Astrocyte (in vitro differentiated cells and primary cell): ENCODE results near the gene GPR173. TPM values are rescaled to one million over a fixed set of nuclear protein-coding genes. Genes with fewer than 3 reads are reported as not detected.

Source experiments
- DNase-seq: peaks from one replicate; pipeline ENCODE4 v3.0.0-alpha.2; 2010; ENCODE audit warnings: low read depth
- FAIRE-seq: peaks from 2 replicates; lab custom pipeline; 2011; peaks lifted over from hg19 to GRCh38; lab: Jason Lieb, UNC
- H2AFZ ChIP-seq: 2 replicates; pipeline ENCODE4 v1.6.0; 2012; ENCODE audit warnings: low read depth, low read length, inconsistent platforms
- H3K27ac ChIP-seq: 2 replicates; pipeline ENCODE4 v1.5.1; 2011; ENCODE audit warnings: low read depth, low read length, inconsistent platforms
- H3K27me3 ChIP-seq: 2 replicates; pipeline ENCODE4 v1.6.0; 2011; ENCODE audit warnings: low read length, inconsistent platforms; ENCODE audit not compliant: insufficient read depth
- H3K36me3 ChIP-seq: 2 replicates; pipeline ENCODE4 v1.5.1; 2011; ENCODE audit warnings: low read length, inconsistent platforms; ENCODE audit not compliant: insufficient read depth
- H3K4me1 ChIP-seq: 2 replicates; pipeline ENCODE4 v1.5.1; 2011; ENCODE audit warnings: low read length, inconsistent platforms; ENCODE audit not compliant: insufficient read depth
- H3K4me2 ChIP-seq: 2 replicates; pipeline ENCODE4 v1.6.0; 2012; ENCODE audit warnings: low read length, inconsistent platforms
- H3K4me3 ChIP-seq: 2 replicates; pipeline ENCODE4 v1.5.1; 2011; ENCODE audit warnings: low read depth, mild to moderate bottlenecking, low read length, inconsistent platforms; ENCODE audit not compliant: insufficient read depth
- H3K79me2 ChIP-seq: 2 replicates; pipeline ENCODE4 v1.6.0; 2012; ENCODE audit warnings: mild to moderate bottlenecking, low read length, inconsistent platforms; ENCODE audit not compliant: insufficient read depth
- H3K9ac ChIP-seq: 2 replicates; pipeline ENCODE4 v1.6.0; 2012; ENCODE audit warnings: mild to moderate bottlenecking, low read length, inconsistent platforms
- H3K9me3 ChIP-seq: 2 replicates; pipeline ENCODE4 v1.5.1; 2012; ENCODE audit warnings: low read depth, mild to moderate bottlenecking, low read length, inconsistent platforms; ENCODE audit not compliant: insufficient read depth
- H4K20me1 ChIP-seq: 2 replicates; pipeline ENCODE4 v1.6.0; 2012; ENCODE audit warnings: low read length, inconsistent platforms; ENCODE audit not compliant: insufficient read depth
- H3K27ac Mint-ChIP-seq: one replicate; pipeline ENCODE4 v1.8.0; 2021; ENCODE audit warnings: mild to moderate bottlenecking, mixed read lengths; ENCODE audit not compliant: unreplicated experiment
- H3K27me3 Mint-ChIP-seq: one replicate; pipeline ENCODE4 v1.8.0; 2021; ENCODE audit warnings: low read depth, mixed read lengths; ENCODE audit not compliant: unreplicated experiment
- H3K36me3 Mint-ChIP-seq: one replicate; pipeline ENCODE4 v1.8.0; 2021; ENCODE audit warnings: low read depth, mixed read lengths; ENCODE audit not compliant: unreplicated experiment
- H3K4me1 Mint-ChIP-seq: one replicate; pipeline ENCODE4 v1.8.0; 2021; ENCODE audit warnings: low read depth, mixed read lengths; ENCODE audit not compliant: unreplicated experiment
- H3K4me3 Mint-ChIP-seq: one replicate; pipeline ENCODE4 v1.8.0; 2021; ENCODE audit warnings: mild to moderate bottlenecking, moderate library complexity, mixed read lengths; ENCODE audit not compliant: unreplicated experiment
- H3K9me3 Mint-ChIP-seq: one replicate; pipeline ENCODE4 v1.8.0; 2021; ENCODE audit warnings: mild to moderate bottlenecking, mixed read lengths; ENCODE audit not compliant: unreplicated experiment
- CTCF ChIP-seq: IDR thresholded peaks from 2 replicates; pipeline ENCODE4 v1.5.1; 2011; ENCODE audit warnings: low read depth, mild to moderate bottlenecking, inconsistent platforms, low read length, moderate library complexity; ENCODE audit not compliant: insufficient read depth
- EZH2 ChIP-seq: IDR thresholded peaks from 2 replicates; pipeline ENCODE4 v1.6.1; 2012; ENCODE audit warnings: mild to moderate bottlenecking, low read length, inconsistent platforms; ENCODE audit not compliant: insufficient read depth
- total RNA-seq: library from RNA; stranded (reverse); gene quantifications from 2 replicates; pipeline ENCODE4 v1.2.1, GENCODE V29; 2021

Gene GPR173
- total RNA-seq, 1 donor from 2014 or later: 8.1 TPM

- DNase-seq (no peak), FAIRE-seq (no peak)
- Histone ChIP-seq H3K36me3 (no peaks in the 10 kb centered on the region), H3K4me1 (no peaks in the 10 kb centered on the region), H3K9ac (no peak overlapping the region), H4K20me1 (no peaks in the 10 kb centered on the region), H3K79me2 (no peaks in the 10 kb centered on the region), H3K27ac (no peak overlapping the region), H3K27me3 (peaks cover 2% of the 10 kb centered on the region), H3K9me3 (no peaks in the 10 kb centered on the region), H3K4me3 (no peak overlapping the region), H2AFZ (no peak overlapping the region), H3K4me2 (no peak overlapping the region)
- TF ChIP-seq EZH2 (no peak), CTCF (no peak)
- Mint-ChIP-seq H3K4me3 (no peak overlapping the region), H3K36me3 (no peaks in the 10 kb centered on the region), H3K27me3 (no peaks in the 10 kb centered on the region), H3K4me1 (peaks cover 10% of the 10 kb centered on the region), H3K27ac (no peak overlapping the region), H3K9me3 (no peaks in the 10 kb centered on the region)
These were observed 46.6 kb upstream of the GPR173 start for GRCh38 chrX:53001958-53002357.

GRCh38 chrX:53003111-53003510 is 45.5 kb upstream of the GPR173 start:
- Histone ChIP-seq H3K79me2 (no peaks in the 10 kb centered on the region), H3K36me3 (no peaks in the 10 kb centered on the region), H3K27ac (no peak overlapping the region), H4K20me1 (no peaks in the 10 kb centered on the region), H3K9ac (no peak overlapping the region), H3K27me3 (peaks cover 2% of the 10 kb centered on the region), H2AFZ (no peak overlapping the region), H3K4me3 (no peak overlapping the region), H3K4me2 (no peak overlapping the region), H3K4me1 (no peaks in the 10 kb centered on the region), H3K9me3 (no peaks in the 10 kb centered on the region)
- no peaks in the 10 kb centered on the region for H3K27me3 Mint-ChIP-seq
- FAIRE-seq (no peak), DNase-seq (no peak)
- no peak overlapping the region for H3K4me3 Mint-ChIP-seq
- no peak overlapping the region for H3K27ac Mint-ChIP-seq
- no peak for TF ChIP-seq CTCF
- no peak for TF ChIP-seq EZH2
- H3K36me3 Mint-ChIP-seq: no peaks in the 10 kb centered on the region
- peaks cover 10% of the 10 kb centered on the region for H3K4me1 Mint-ChIP-seq
- no peaks in the 10 kb centered on the region for H3K9me3 Mint-ChIP-seq

GRCh38 chrX:53004038-53004437 is 44.6 kb upstream of the GPR173 start:
- Histone ChIP-seq H3K27me3 (peaks cover 2% of the 10 kb centered on the region), H2AFZ (no peak overlapping the region), H3K4me1 (no peaks in the 10 kb centered on the region), H3K36me3 (no peaks in the 10 kb centered on the region), H3K9me3 (no peaks in the 10 kb centered on the region), H3K9ac (no peak overlapping the region), H4K20me1 (no peaks in the 10 kb centered on the region), H3K4me3 (no peak overlapping the region), H3K27ac (no peak overlapping the region), H3K4me2 (no peak overlapping the region), H3K79me2 (no peaks in the 10 kb centered on the region)
- Mint-ChIP-seq H3K27me3 (no peaks in the 10 kb centered on the region), H3K27ac (no peak overlapping the region), H3K4me1 (peaks cover 10% of the 10 kb centered on the region), H3K36me3 (no peaks in the 10 kb centered on the region), H3K4me3 (no peak overlapping the region), H3K9me3 (no peaks in the 10 kb centered on the region)
- DNase-seq: no peak
- TF ChIP-seq CTCF: no peak
- no peak for FAIRE-seq
